ENCODE measurements around the gene INKA1.
A peak's percentile ranks its signal among the peaks of the same experiment; 100 is the strongest.

Gene INKA1

DNA sequence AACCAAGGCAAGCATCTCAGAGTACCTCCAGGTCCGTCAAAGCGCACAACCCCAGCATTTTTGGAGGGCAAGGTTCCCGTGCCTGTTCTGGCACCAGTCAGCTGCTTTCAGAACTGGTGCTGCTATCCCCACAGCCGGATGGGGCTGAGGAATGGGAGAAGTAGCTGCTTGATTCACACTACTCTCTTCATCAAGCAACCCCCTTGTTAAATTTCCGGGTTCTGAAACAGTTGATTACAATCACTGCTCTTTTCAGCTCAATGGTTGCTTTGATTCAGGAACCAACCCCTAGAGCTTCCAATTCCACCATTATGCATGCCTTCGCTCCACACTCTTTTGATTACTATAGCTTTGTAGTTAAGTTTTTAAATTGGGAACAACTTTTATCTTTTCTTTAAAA is 23.0 kb downstream of the INKA1 start:
- no peaks in the 10 kb centered on the region for H4K20me1 ChIP-seq (ENCODE audit: low read depth, low read length)
- H2AFZ ChIP-seq (ENCODE audit: low read depth, low read length, severe bottlenecking): no peak overlapping the region
- no peak overlapping the region for H3K9ac ChIP-seq (ENCODE audit: low read length)
- no peak overlapping the region for H3K4me3 ChIP-seq (ENCODE audit: insufficient read depth, low read length, poor library complexity, severe bottlenecking)
- no peak for TF ChIP-seq CTCF (IDR thresholded peaks at IDR 0.05; ENCODE audit: insufficient read depth, low read length, poor library complexity, severe bottlenecking)
- no peak for TF ChIP-seq EZH2phosphoT487 (conservative IDR thresholded peaks at IDR 0.05; ENCODE audit: low read length)
- H3K4me2 ChIP-seq (ENCODE audit: low read depth, low read length, poor library complexity, severe bottlenecking): no peak overlapping the region
- H3K9me3 ChIP-seq (ENCODE audit: insufficient read depth, low read length): no peaks in the 10 kb centered on the region
- H3K27ac ChIP-seq (ENCODE audit: low read depth, low read length): no peak overlapping the region
- no peaks in the 10 kb centered on the region for H3K27me3 ChIP-seq (ENCODE audit: low read length)
- no peaks in the 10 kb centered on the region for H3K79me2 ChIP-seq (ENCODE audit: insufficient read depth, low read length)
- H3K9me2 ChIP-seq (replicated peaks; ENCODE audit: insufficient read depth, low read length): no peaks in the 10 kb centered on the region
- no peaks in the 10 kb centered on the region for H3K36me3 ChIP-seq (ENCODE audit: low read length)
- H3F3A ChIP-seq (ENCODE audit: insufficient read depth): no peaks in the 10 kb centered on the region

GRCh38 chr3:49831341-49831740 is 28.3 kb downstream of the INKA1 start:
- H3K4me3 ChIP-seq (ENCODE audit: insufficient read depth, low read length, poor library complexity, severe bottlenecking): no peak overlapping the region
- H3K27me3 ChIP-seq (ENCODE audit: low read length): no peaks in the 10 kb centered on the region
- no peaks in the 10 kb centered on the region for H3K79me2 ChIP-seq (ENCODE audit: insufficient read depth, low read length)
- no peaks in the 10 kb centered on the region for H3K9me3 ChIP-seq (ENCODE audit: insufficient read depth, low read length)
- H4K20me1 ChIP-seq (ENCODE audit: low read depth, low read length): no peaks in the 10 kb centered on the region
- H3F3A ChIP-seq (ENCODE audit: insufficient read depth): no peaks in the 10 kb centered on the region
- no peaks in the 10 kb centered on the region for H3K9me2 ChIP-seq (replicated peaks; ENCODE audit: insufficient read depth, low read length)
- no peak for TF ChIP-seq CTCF (IDR thresholded peaks at IDR 0.05; ENCODE audit: insufficient read depth, low read length, poor library complexity, severe bottlenecking)
- TF ChIP-seq EZH2phosphoT487 (conservative IDR thresholded peaks at IDR 0.05; ENCODE audit: low read length): no peak
- H3K36me3 ChIP-seq (ENCODE audit: low read length): no peaks in the 10 kb centered on the region
- no peak overlapping the region for H3K9ac ChIP-seq (ENCODE audit: low read length)
- no peak overlapping the region for H3K27ac ChIP-seq (ENCODE audit: low read depth, low read length)
- no peak overlapping the region for H2AFZ ChIP-seq (ENCODE audit: low read depth, low read length, severe bottlenecking)
- H3K4me2 ChIP-seq (ENCODE audit: low read depth, low read length, poor library complexity, severe bottlenecking): no peak overlapping the region

DNA sequence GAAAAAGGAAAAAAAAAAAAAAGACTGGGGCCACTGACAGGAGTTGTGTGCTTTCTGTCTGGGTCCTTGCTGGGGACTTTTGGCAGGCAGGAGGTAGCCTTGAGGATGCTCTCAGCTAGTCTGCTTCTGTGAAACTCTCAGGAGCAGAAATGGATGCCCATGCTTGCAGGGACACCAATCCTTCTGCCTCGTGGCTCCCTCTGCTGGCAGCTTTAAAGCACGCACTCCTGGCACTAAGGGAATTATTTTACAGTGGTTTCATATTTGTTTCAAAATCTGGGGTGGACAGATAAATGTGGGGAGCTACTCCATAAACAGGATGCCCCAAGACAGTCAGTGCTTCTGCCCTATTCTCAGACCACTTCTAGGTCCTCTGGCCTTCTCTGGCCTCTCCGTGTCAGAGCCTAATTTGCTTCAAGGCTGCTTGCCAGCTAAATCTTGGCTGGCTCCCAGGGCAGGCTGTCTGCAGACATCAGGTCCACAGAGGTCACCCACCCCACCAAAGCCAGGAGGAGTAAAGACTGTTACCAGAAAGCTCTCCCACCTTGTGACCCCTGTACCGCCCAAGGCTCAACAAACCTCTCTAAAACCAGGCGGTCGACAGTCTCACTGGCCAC is 36.2 kb downstream of the INKA1 start:
- Histone ChIP-seq H2AFZ (ENCODE audit: low read depth, low read length, severe bottlenecking) (no peak overlapping the region), H3K36me3 (ENCODE audit: low read length) (no peaks in the 10 kb centered on the region), H3K9me3 (ENCODE audit: insufficient read depth, low read length) (no peaks in the 10 kb centered on the region), H3K4me3 (ENCODE audit: insufficient read depth, low read length, poor library complexity, severe bottlenecking) (no peak overlapping the region), H3K4me2 (ENCODE audit: low read depth, low read length, poor library complexity, severe bottlenecking) (no peak overlapping the region), H3F3A (ENCODE audit: insufficient read depth) (no peaks in the 10 kb centered on the region), H3K9ac (ENCODE audit: low read length) (no peak overlapping the region), H4K20me1 (ENCODE audit: low read depth, low read length) (no peaks in the 10 kb centered on the region), H3K27ac (ENCODE audit: low read depth, low read length) (no peak overlapping the region), H3K79me2 (ENCODE audit: insufficient read depth, low read length) (no peaks in the 10 kb centered on the region), H3K27me3 (ENCODE audit: low read length) (no peaks in the 10 kb centered on the region), H3K9me2 (replicated peaks; ENCODE audit: insufficient read depth, low read length) (no peaks in the 10 kb centered on the region)
- TF ChIP-seq EZH2phosphoT487 (conservative IDR thresholded peaks at IDR 0.05; ENCODE audit: low read length) (no peak), CTCF (IDR thresholded peaks at IDR 0.05; ENCODE audit: insufficient read depth, low read length, poor library complexity, severe bottlenecking) (peak; percentile 91)
